T-helper 17 cell (primary cell): ENCODE measurements around the gene ANAPC2. TPM values are rescaled to one million over a fixed set of nuclear protein-coding genes. Genes with fewer than 3 reads are reported as not detected.

Source experiments
- ATAC-seq: fragments of 150-1000 bp; cut with Tn5 transposase; 2 replicates; pipeline ENCODE4 v1.10.0; 2021; ENCODE audit warnings: mild to moderate bottlenecking, moderate library complexity
- DNase-seq, 3 donors: peaks; one replicate each; pipeline versions ENCODE4 v3.0.0 to v3.0.0-alpha.2; 2020 to 2021
- H3K9me3 ChIP-seq: one replicate; pipeline ENCODE4 v1.7.0; 2013; ENCODE audit warnings: low read length, mild to moderate bottlenecking; ENCODE audit not compliant: control insufficient read depth, poor library complexity, severe bottlenecking
- H3K27ac Mint-ChIP-seq: one replicate; pipeline ENCODE4 v1.8.0; 2022; ENCODE audit warnings: mild to moderate bottlenecking, moderate library complexity, mixed read lengths
- H3K27me3 Mint-ChIP-seq: one replicate; pipeline ENCODE4 v1.8.0; 2022; ENCODE audit warnings: mixed read lengths
- H3K36me3 Mint-ChIP-seq: one replicate; pipeline ENCODE4 v1.8.0; 2022; ENCODE audit warnings: low read depth, mixed read lengths
- H3K4me1 Mint-ChIP-seq: one replicate; pipeline ENCODE4 v1.8.0; 2022; ENCODE audit warnings: mild to moderate bottlenecking, mixed read lengths
- H3K4me3 Mint-ChIP-seq: one replicate; pipeline ENCODE4 v1.8.0; 2022; ENCODE audit warnings: mild to moderate bottlenecking, moderate library complexity, mixed read lengths
- total RNA-seq, 4 donors: library from RNA in 2 of 4; stranded (reverse) in 2 of 4; gene quantifications; one replicate each; pipeline ENCODE4 v1.2.3 and lab custom pipeline; 2022 to 2026

Gene ANAPC2
- total RNA-seq, 2 donors from 2014 or later, result 114 to 116 TPM

GRCh38 chr9:137168573-137168903 is 19.8 kb downstream of the ANAPC2 start:
- ATAC-seq, result peak; percentile 47
- H3K9me3 ChIP-seq, result no peaks in the 10 kb centered on the region
- no peak for DNase-seq
- Mint-ChIP-seq H3K27ac (no peak overlapping the region), H3K36me3 (no peaks in the 10 kb centered on the region), H3K4me3 (peak overlapping the region; percentile 61), H3K4me1 (peaks cover 6% of the 10 kb centered on the region), H3K27me3 (peaks cover 30% of the 10 kb centered on the region)

- H3K4me3 Mint-ChIP-seq, result no peak overlapping the region
- H3K36me3 Mint-ChIP-seq, result no peaks in the 10 kb centered on the region
- peaks cover 8% of the 10 kb centered on the region for H3K4me1 Mint-ChIP-seq
- DNase-seq, result no peak
- peaks cover 25% of the 10 kb centered on the region for H3K27me3 Mint-ChIP-seq
- no peaks in the 10 kb centered on the region for H3K9me3 ChIP-seq
- H3K27ac Mint-ChIP-seq, result no peak overlapping the region
- peak; percentile 11 for ATAC-seq
Measured at GRCh38 chr9:137167747-137168572, 20.4 kb downstream of the ANAPC2 start.

DNA sequence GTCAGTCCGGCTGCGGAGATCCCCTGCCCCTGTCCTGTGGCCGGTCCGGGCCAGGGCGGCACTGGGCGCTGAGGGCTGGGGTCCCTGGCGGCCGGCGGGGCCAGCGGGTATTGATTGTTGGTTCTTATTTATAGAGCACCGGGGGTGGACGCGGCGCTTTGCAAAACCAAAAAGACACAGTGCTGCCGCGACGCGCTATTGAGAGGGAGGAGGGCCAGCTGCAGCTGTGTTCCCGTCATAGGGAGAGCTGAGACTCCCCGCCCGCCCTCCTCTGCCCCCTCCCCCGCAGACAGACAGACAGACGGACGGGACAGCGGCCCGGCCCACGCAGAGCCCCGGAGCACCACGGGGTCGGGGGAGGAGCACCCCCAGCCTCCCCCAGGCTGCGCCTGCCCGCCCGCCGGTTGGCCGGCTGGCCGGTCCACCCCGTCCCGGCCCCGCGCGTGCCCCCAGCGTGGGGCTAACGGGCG is 21.0 kb downstream of the ANAPC2 start:
- Mint-ChIP-seq H3K36me3 (no peaks in the 10 kb centered on the region), H3K27me3 (peaks cover 20% of the 10 kb centered on the region), H3K4me1 (peaks cover 8% of the 10 kb centered on the region), H3K27ac (no peak overlapping the region), H3K4me3 (no peak overlapping the region)
- DNase-seq, result no peak
- no peak for ATAC-seq
- H3K9me3 ChIP-seq, result no peaks in the 10 kb centered on the region

- H3K4me3 Mint-ChIP-seq, result peak overlapping the region; percentile 72
- no peak overlapping the region for H3K27ac Mint-ChIP-seq
- peaks cover 20% of the 10 kb centered on the region for H3K27me3 Mint-ChIP-seq
- DNase-seq, result no peak
- H3K4me1 Mint-ChIP-seq, result peaks cover 8% of the 10 kb centered on the region
- no peaks in the 10 kb centered on the region for H3K9me3 ChIP-seq
- H3K36me3 Mint-ChIP-seq, result no peaks in the 10 kb centered on the region
- ATAC-seq, result no peak
Measured at GRCh38 chr9:137166380-137167229, 21.8 kb downstream of the ANAPC2 start.

- ATAC-seq (no peak), DNase-seq (no peak)
- no peaks in the 10 kb centered on the region for H3K36me3 Mint-ChIP-seq
- H3K4me3 Mint-ChIP-seq, result no peak overlapping the region
- H3K27ac Mint-ChIP-seq, result no peak overlapping the region
- H3K4me1 Mint-ChIP-seq, result peaks cover 8% of the 10 kb centered on the region
- H3K27me3 Mint-ChIP-seq, result peaks cover 17% of the 10 kb centered on the region
- H3K9me3 ChIP-seq, result no peaks in the 10 kb centered on the region
Measured at GRCh38 chr9:137165250-137165836, 23.0 kb downstream of the ANAPC2 start.

- ATAC-seq (no peak), DNase-seq (no peak)
- H3K36me3 Mint-ChIP-seq, result no peaks in the 10 kb centered on the region
- peaks cover 8% of the 10 kb centered on the region for H3K4me1 Mint-ChIP-seq
- H3K27ac Mint-ChIP-seq, result no peak overlapping the region
- H3K9me3 ChIP-seq, result no peaks in the 10 kb centered on the region
- H3K27me3 Mint-ChIP-seq, result peaks cover 19% of the 10 kb centered on the region
- no peak overlapping the region for H3K4me3 Mint-ChIP-seq
Measured at GRCh38 chr9:137164370-137165249, 23.8 kb downstream of the ANAPC2 start.

- H3K4me3 Mint-ChIP-seq, result peak overlapping the region; percentile 76
- H3K27ac Mint-ChIP-seq, result no peak overlapping the region
- DNase-seq (no peak), ATAC-seq (no peak)
- H3K4me1 Mint-ChIP-seq, result peaks cover 12% of the 10 kb centered on the region
- H3K27me3 Mint-ChIP-seq, result peaks cover 27% of the 10 kb centered on the region
- no peaks in the 10 kb centered on the region for H3K9me3 ChIP-seq
- H3K36me3 Mint-ChIP-seq, result peaks cover 2% of the 10 kb centered on the region
Measured at GRCh38 chr9:137163805-137164204, 24.6 kb downstream of the ANAPC2 start.

GRCh38 chr9:137163365-137163715 is 25.0 kb downstream of the ANAPC2 start:
- Mint-ChIP-seq H3K36me3 (peaks cover 2% of the 10 kb centered on the region), H3K4me1 (peaks cover 12% of the 10 kb centered on the region), H3K27ac (no peak overlapping the region), H3K27me3 (peaks cover 32% of the 10 kb centered on the region), H3K4me3 (peak overlapping the region; percentile 76)
- DNase-seq, result no peak
- ATAC-seq, result no peak
- H3K9me3 ChIP-seq, result no peaks in the 10 kb centered on the region

DNA sequence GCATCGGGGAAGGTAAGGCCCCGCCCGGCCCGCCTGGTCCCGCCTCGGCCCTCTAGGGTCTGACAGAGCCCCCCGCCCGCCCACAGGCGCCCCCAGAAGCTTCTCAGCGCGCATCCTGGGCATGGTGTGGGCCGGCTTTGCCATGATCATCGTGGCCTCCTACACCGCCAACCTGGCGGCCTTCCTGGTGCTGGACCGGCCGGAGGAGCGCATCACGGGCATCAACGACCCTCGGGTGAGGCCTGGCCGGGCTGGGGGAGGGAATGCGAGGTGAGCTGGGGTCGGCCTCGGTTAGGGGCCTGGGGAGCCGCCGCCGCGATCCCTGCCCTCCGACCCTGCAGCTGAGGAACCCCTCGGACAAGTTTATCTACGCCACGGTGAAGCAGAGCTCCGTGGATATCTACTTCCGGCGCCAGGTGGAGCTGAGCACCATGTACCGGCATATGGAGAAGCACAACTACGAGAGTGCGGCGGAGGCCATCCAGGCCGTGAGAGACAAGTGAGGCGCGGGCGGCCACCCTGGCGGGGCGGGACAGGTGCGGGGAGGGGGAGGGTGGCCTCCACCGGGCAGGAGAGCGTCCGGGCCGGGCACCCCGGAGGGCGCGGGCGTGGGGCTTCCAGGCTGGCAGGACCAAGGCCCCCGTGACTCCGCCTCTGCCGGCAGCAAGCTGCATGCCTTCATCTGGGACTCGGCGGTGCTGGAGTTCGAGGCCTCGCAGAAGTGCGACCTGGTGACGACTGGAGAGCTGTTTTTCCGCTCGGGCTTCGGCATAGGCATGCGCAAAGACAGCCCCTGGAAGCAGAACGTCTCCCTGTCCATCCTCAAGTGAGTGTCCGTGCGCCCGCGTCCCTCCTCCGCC is 25.6 kb downstream of the ANAPC2 start:
- no peaks in the 10 kb centered on the region for H3K9me3 ChIP-seq
- Mint-ChIP-seq H3K27me3 (peaks cover 38% of the 10 kb centered on the region), H3K36me3 (peaks cover 2% of the 10 kb centered on the region), H3K4me3 (peak overlapping the region; percentile 68), H3K27ac (no peak overlapping the region), H3K4me1 (peaks cover 17% of the 10 kb centered on the region)
- DNase-seq (no peak), ATAC-seq (peak; percentile 47)

DNA sequence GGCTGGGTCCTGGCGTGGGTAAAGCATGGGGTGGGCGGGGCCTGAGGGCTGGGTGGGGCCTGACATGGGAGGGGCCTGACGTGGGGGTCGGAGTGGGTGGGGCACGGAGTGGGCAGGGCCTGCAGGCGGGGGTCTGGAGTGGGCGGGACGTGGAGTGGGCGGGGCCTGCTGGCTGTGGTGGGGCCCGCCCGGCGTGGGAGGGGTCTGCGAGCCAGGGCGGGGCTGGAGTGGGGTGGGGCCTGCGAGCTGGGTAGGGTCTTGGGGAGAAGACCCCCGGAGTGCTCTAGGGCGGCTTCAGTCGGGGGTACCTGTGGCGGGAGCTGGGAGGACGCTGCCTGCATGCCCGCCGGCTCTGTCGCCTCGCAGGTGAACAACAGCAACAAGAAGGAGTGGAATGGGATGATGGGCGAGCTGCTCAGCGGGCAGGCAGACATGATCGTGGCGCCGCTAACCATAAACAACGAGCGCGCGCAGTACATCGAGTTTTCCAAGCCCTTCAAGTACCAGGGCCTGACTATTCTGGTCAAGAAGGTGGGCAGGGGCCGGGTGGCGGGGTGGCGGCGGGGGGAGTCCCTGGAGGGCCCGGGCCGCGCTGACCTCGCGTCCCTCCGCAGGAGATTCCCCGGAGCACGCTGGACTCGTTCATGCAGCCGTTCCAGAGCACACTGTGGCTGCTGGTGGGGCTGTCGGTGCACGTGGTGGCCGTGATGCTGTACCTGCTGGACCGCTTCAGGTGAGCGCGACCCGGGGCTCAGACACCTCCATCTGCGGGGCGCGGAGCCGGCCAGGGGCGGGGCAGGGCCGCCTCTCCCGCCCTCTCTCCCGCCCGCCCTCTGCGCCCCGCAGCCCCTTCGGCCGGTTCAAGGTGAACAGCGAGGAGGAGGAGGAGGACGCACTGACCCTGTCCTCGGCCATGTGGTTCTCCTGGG is 26.5 kb downstream of the ANAPC2 start:
- peaks cover 43% of the 10 kb centered on the region for H3K27me3 Mint-ChIP-seq
- H3K4me3 Mint-ChIP-seq, result no peak overlapping the region
- H3K27ac Mint-ChIP-seq, result no peak overlapping the region
- DNase-seq (no peak), ATAC-seq (no peak)
- peaks cover 21% of the 10 kb centered on the region for H3K4me1 Mint-ChIP-seq
- no peaks in the 10 kb centered on the region for H3K9me3 ChIP-seq
- H3K36me3 Mint-ChIP-seq, result peaks cover 2% of the 10 kb centered on the region
